GDM1 (cell line): Measurements from ENCODE around the gene FILIP1.
A peak's percentile ranks its signal among the peaks of the same experiment; 100 is the strongest.

Experiments used
- DNase-seq: peaks from one replicate; lab custom pipeline; 2025; lab: John Stamatoyannopoulos, UW

The FILIP1 gene

GRCh38 chr6:75493400-75494064 is at the start of gene FILIP1:
TSS of gene FILIP1 (minus strand) at chr6:75493800. CDS start at chr6:75414972, 78,828 bp downstream.
- DNase-seq, result no peak

- DNase-seq, result no peak
Measured at GRCh38 chr6:75543311-75543710, 49.7 kb upstream of the FILIP1 start.

GRCh38 chr6:75539136-75539535 is 45.5 kb upstream of the FILIP1 start:
- DNase-seq, result no peak

- DNase-seq, result no peak
Measured at GRCh38 chr6:75532521-75532920, 38.9 kb upstream of the FILIP1 start.

GRCh38 chr6:75531174-75531573 is 37.6 kb upstream of the FILIP1 start:
- no peak for DNase-seq

- DNase-seq, result no peak
Measured at GRCh38 chr6:75530696-75531095, 37.1 kb upstream of the FILIP1 start.

GRCh38 chr6:75528423-75528822 is 34.8 kb upstream of the FILIP1 start:
- no peak for DNase-seq

- DNase-seq, result peak; percentile 3
Measured at GRCh38 chr6:75526502-75527127, 33.0 kb upstream of the FILIP1 start.

- DNase-seq, result no peak
Measured at GRCh38 chr6:75525682-75526081, 32.1 kb upstream of the FILIP1 start.

GRCh38 chr6:75524322-75524972 is 30.8 kb upstream of the FILIP1 start:
- DNase-seq, result no peak

GRCh38 chr6:75516757-75517156 is 23.2 kb upstream of the FILIP1 start:
- DNase-seq, result no peak

- DNase-seq, result no peak
Measured at GRCh38 chr6:75512591-75512990, 19.0 kb upstream of the FILIP1 start.

GRCh38 chr6:75505424-75505823 is 11.8 kb upstream of the FILIP1 start:
- DNase-seq, result no peak

- DNase-seq, result no peak
Measured at GRCh38 chr6:75504465-75505222, 11.0 kb upstream of the FILIP1 start.

GRCh38 chr6:75503291-75503690 is 9.7 kb upstream of the FILIP1 start:
- DNase-seq, result no peak

GRCh38 chr6:75502884-75503283 is 9.3 kb upstream of the FILIP1 start:
- DNase-seq, result no peak

GRCh38 chr6:75501756-75502155 is 8.2 kb upstream of the FILIP1 start:
- DNase-seq, result no peak

GRCh38 chr6:75499640-75500039 is 6.0 kb upstream of the FILIP1 start:
- DNase-seq, result no peak

- no peak for DNase-seq
Measured at GRCh38 chr6:75498862-75499261, 5.3 kb upstream of the FILIP1 start.

GRCh38 chr6:75497994-75498393 is 4.4 kb upstream of the FILIP1 start:
- DNase-seq, result no peak

GRCh38 chr6:75495011-75495410 is 1.4 kb upstream of the FILIP1 start:
- no peak for DNase-seq

GRCh38 chr6:75494290-75494689 is 690 bp upstream of the FILIP1 start:
- DNase-seq, result no peak
